Measurements from ENCODE around the gene HS2ST1. TPM values are rescaled to one million over a fixed set of nuclear protein-coding genes. Genes with fewer than 3 reads are reported as not detected.

Gene HS2ST1
- total and polyA plus RNA-seq, 2 experiments from 2014 or later, result 6.7 to 17.1 TPM

- H4K20me1 ChIP-seq (replicated peaks; ENCODE audit: insufficient read depth), result peaks cover 17% of the 10 kb centered on the region; the same call in 1 of the 2 replicates
- H3F3A ChIP-seq (replicated peaks; ENCODE audit: low read depth), result no peaks in the 10 kb centered on the region
- Mint-ChIP-seq H3K36me3 (ENCODE audit: low read depth) (no peaks in the 10 kb centered on the region; the same call in 2 of the 3 replicates), H3K4me3 (no peak overlapping the region), H3K27ac (no peak overlapping the region), H3K4me1 (peaks cover 43% of the 10 kb centered on the region; the same call in 2 of the 3 replicates), H3K9me3 (no peaks in the 10 kb centered on the region; the same call in 2 of the 3 replicates), H3K27me3 (ENCODE audit: insufficient read depth, low read depth, poor library complexity) (no peaks in the 10 kb centered on the region)
- H3K9me2 ChIP-seq (ENCODE audit: insufficient read depth), result no peaks in the 10 kb centered on the region
- H3K4me2 ChIP-seq, result no peak overlapping the region
- no peaks in the 10 kb centered on the region for H3K27me3 ChIP-seq (ENCODE audit: insufficient read depth)
- TF ChIP-seq ETS1 (IDR thresholded peaks at IDR 0.05), result no peak
- TF ChIP-seq NANOG (IDR thresholded peaks at IDR 0.05; ENCODE audit: borderline replicate concordance), result no peak
- TF ChIP-seq CTCF (conservative IDR thresholded peaks at IDR 0.05; ENCODE audit: low read depth in 2 of 2), result no peak
- no peak for TF ChIP-seq EZH2 (IDR thresholded peaks at IDR 0.05; ENCODE audit: low read depth, unreplicated experiment)
- no peak for TF ChIP-seq REST (IDR thresholded peaks at IDR 0.05; ENCODE audit: unreplicated experiment)
- no peak for TF ChIP-seq CREB1 (CRISPR knock-in tag; IDR thresholded peaks at IDR 0.05; ENCODE audit: low read depth)
- no peak for TF ChIP-seq JUNB (IDR thresholded peaks at IDR 0.05; ENCODE audit: unreplicated experiment)
- no peak for TF ChIP-seq EZH2phosphoT487 (IDR thresholded peaks at IDR 0.05; ENCODE audit: unreplicated experiment)
- TF ChIP-seq POLR2AphosphoS5 (IDR thresholded peaks at IDR 0.05; ENCODE audit: low read depth), result no peak
- TF ChIP-seq ZNF114 (CRISPR knock-in tag; IDR thresholded peaks at IDR 0.05), result no peak
- TF ChIP-seq ZNF462 (CRISPR knock-in tag; IDR thresholded peaks at IDR 0.05), result no peak
- TF ChIP-seq ZNF331 (CRISPR knock-in tag; IDR thresholded peaks at IDR 0.05; ENCODE audit: low read depth), result no peak
- TF ChIP-seq STAT1 (IDR thresholded peaks at IDR 0.05; ENCODE audit: unreplicated experiment), result no peak
- peaks cover 64% of the 10 kb centered on the region for H3K79me2 ChIP-seq (replicated peaks; ENCODE audit: insufficient read depth)
- peaks cover 24% of the 10 kb centered on the region; the same call in 1 of the 2 replicates for H3K4me1 ChIP-seq (ENCODE audit: insufficient read depth)
- H3K4me3 ChIP-seq, result no peak overlapping the region
- H3K36me3 ChIP-seq (ENCODE audit: insufficient read depth), result no peaks in the 10 kb centered on the region
- H2AFZ ChIP-seq, result no peak overlapping the region
- no peak for ATAC-seq
- H3K27ac ChIP-seq (ENCODE audit: low read depth), result no peak overlapping the region
- DNase-seq (ENCODE audit: low spot score), result no peak
Measured at GRCh38 chr1:86997538-86997937, 83.1 kb downstream of the HS2ST1 start.
